G401.6 (cell line): Measurements from ENCODE around the gene CHMP5.

Experiments
- FAIRE-seq: peaks from 2 replicates; lab custom pipeline; 2012; peaks lifted over from hg19 to GRCh38; lab: Jason Lieb, UNC

CHMP5 gene

DNA sequence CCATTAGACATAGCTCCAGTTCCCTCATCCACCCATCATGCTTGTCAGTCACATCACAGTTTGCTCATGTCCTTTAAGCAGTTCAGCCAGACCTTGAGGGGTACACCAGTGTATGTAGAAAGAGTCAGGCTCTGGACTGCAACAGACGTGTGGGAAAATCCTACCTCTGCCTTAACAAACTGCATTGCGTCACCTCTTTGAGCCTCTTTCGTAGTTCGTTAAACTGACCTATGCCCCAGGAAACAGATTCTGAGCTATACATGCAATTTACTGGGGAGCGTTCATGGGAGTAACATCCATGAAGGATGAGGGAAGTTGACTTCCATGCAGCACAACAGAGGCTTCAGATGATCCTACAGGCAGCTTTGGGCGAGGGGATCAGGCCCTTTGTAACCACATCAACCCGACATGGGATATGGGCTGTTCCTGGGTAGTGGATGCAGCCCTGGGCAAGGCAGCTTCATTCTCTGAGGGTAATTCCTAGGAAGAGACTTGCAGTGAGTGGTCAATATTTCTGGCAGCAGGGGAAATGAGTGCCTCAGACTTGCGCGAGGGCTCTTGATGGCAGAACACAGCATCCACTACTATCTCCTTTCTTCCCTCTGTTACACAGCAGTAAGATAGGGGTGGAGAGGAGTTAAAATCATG, 20.6 kb upstream of the CHMP5 start:
- no peak for FAIRE-seq

DNA sequence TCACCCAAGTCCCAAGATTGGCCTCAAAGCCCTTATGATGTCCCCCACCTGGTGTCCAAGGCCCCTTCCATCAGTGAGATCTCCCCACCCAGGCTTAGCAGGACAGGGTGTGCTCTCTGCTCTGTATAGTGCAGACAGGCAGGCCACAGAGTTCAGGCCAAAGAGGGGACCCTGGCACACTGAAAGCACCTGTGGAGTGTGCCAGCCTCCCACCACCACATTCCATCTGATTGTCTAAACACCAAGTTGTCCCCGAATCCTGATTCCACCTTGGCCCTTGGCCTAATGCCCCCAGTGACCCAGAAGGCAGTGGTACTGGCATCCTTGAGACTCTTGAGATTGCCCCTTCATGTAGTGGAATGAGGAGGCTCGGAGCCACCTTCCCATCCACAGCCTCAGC, 19.5 kb upstream of the CHMP5 start:
- FAIRE-seq = no peak

- FAIRE-seq = no peak
Measured at GRCh38 chr9:33246269-33246860, 18.5 kb upstream of the CHMP5 start.

DNA sequence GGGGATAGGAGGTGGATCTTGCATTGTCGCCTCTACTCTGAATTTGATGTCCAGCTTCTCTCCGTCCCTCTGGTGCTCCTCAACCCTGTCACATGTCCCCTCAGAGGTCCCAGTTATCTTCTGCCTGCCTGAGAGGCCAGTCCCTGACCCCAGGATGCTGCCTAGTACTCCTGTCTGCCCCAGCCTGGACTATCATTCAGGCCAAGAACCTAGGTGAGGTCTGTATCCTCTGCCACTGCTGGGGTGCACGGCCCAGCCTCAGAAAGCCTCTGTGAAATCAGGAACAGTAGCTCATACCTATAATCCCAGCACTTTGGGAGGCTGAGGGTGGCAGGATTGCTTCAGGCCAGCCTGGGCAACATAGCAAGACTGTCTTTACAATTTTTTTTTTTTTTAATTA, 16.2 kb upstream of the CHMP5 start:
- FAIRE-seq = no peak

DNA sequence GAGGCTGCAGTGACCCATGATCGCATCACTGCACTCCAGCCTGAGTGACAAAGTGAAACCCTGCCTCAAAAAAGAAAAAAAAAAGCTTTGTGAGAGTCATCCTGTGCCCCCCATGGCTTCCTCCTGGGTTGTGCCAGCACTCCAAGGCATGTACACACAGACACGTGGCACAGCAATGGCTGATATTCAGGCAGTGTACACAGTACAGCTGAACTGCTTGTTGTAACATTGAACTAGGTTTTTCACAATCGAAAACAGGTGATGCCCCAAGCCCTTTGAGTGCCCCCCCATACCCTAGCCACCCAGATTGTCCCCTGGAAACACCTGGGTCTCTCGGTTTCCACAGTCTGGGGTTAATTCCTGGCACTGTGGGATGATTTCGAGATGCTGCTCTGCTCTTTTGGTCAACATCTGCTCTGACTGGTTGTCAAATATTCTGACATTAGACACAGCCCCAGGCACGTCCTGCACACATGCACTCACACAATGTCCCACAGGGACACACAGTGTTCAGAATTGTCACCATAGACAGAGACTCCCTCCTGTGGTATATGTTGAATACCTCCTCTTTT, 15.7 kb upstream of the CHMP5 start:
- no peak for FAIRE-seq

- FAIRE-seq = no peak
Measured at GRCh38 chr9:33249983-33250382, 14.9 kb upstream of the CHMP5 start.

- FAIRE-seq = no peak
Measured at GRCh38 chr9:33250458-33250995, 14.3 kb upstream of the CHMP5 start.

GRCh38 chr9:33254211-33254610, 10.6 kb upstream of the CHMP5 start:
- no peak for FAIRE-seq

DNA sequence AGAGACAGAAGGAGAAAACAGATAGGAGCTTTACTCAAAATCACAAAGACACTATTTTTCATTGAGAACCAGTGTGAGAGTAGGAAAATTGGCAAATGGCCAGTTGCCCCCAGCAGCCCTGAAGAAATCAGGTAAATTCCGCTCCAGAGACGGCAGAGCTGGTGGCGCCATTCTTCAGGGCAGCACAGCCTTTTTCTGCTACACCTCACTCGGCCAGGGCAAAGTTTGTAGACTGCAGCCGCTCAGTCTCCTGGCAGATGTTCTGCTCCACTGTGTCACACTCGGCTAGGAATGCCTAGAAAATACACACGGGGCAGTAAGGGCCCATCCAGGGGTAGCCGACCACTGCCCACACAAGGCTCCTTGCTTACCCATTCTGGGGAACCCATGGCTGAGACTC, 9.8 kb upstream of the CHMP5 start:
- FAIRE-seq = no peak

GRCh38 chr9:33255471-33255870, 9.4 kb upstream of the CHMP5 start:
- FAIRE-seq = no peak

DNA sequence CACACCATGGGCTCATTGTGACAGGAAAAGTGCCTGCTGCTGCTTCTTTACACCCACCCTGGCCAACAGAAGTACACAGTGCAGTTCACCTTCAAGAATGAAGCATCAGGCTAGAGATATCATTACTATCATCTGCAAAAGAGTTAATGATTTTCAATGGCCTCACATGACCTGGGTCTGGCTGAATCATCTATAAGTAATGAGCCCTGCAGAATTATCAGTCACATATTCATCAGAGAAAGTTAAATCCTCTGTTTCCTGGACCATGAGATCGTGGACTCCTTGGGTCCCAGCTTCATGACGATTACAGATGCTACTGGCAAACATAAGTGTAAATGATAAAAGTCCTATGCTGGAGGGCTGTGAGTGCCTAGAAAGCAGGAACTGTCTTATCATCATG, 8.6 kb upstream of the CHMP5 start:
- no peak for FAIRE-seq

- no peak for FAIRE-seq
Measured at GRCh38 chr9:33257276-33257675, 7.6 kb upstream of the CHMP5 start.

DNA sequence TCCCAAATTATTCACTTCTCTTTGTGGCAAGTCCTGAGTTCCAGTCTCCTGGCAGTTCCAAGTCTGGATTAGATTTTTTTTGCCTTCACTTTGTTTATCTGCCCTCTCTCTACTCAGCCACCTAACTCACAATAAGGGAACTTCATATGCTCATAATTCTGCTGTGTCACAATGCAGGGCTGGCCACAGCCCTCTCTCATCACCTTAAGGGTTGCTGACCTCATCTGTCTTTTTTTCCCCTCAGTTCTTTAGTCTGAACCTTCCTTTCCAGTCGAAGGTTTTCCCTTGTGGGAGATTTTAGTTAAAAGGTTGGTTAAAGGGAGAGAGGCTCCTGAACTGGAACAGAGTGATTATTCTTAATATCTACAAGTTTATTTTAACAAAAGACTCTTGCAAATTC, 4.5 kb upstream of the CHMP5 start:
- no peak for FAIRE-seq

GRCh38 chr9:33263131-33264002, 1.5 kb upstream of the CHMP5 start:
- no peak for FAIRE-seq

- FAIRE-seq = no peak
Measured at GRCh38 chr9:33264003-33264472, 811 bp upstream of the CHMP5 start.

GRCh38 chr9:33265211-33265865, 489 bp downstream of the CHMP5 start:
- no peak for FAIRE-seq

- FAIRE-seq = no peak
Measured at GRCh38 chr9:33267151-33267767, 2.4 kb downstream of the CHMP5 start.

GRCh38 chr9:33270146-33270545, 5.3 kb downstream of the CHMP5 start:
- no peak for FAIRE-seq

- no peak for FAIRE-seq
Measured at GRCh38 chr9:33272061-33272460, 7.2 kb downstream of the CHMP5 start.

DNA sequence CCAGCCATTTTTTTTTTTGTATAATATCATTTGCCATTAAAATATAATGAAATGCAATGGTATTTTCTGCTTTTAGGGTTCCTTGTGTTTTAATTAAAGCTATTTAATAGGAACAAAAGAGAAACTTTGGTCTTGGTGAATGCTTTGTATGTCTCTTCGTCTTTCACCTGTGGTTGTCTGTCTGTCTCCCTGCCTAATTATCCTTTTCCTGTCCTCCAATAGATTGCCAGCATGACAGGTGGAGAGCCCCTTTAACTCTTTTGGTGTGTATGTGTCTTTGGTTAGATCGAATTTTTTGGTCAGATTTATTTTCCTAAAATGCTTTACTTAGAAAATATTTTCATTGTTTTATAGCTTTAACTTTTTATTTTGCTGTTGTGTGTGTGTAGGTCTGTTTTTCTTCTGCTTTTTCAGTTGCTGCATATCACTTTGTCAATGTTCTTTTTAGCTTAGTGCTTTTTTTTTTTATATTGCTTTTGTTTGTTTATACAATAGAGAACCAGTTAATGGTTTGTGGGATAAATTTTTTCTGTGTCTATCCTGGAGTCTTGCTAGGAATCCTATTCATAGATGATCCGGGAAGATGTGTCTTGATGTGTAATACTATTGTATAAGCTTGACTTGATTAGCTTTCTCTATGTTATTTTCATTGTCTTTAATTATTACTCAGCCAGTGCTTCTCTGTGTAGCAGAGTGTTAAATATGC, 8.6 kb downstream of the CHMP5 start:
- FAIRE-seq = no peak

DNA sequence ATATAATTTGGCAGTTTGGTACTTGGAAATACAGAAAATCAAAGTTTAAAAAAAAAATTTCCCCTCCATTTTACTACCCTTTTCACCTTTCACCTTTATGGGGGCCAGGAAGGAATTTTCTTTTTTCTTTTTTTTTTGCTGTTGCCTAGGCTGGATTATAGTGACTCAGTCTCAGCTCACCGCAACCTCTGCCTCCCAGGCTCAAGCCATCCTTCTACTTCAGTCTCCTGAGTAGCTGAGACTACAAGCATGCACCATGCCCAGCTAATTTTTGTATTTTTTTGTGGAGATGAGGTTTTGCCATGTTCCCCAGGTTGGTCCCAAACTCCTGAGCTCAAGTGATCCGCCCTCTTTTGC, 9.1 kb downstream of the CHMP5 start:
- FAIRE-seq = no peak
